ENCODE data around the gene TNKS1BP1.

The TNKS1BP1 gene

GRCh38 chr11:57251037-57251436, 73.7 kb downstream of the TNKS1BP1 start:
- DNase-seq (ENCODE audit: low read depth), result no peak
